NK-92 treated with Interleukin-12 subunit alpha and Interleukin-12 subunit beta, amount 100 ng/mL, for 24 hours (cell line): Measurements from ENCODE around the gene SDCBP2.

Source experiments
- DNase-seq: peaks from one replicate; lab custom pipeline; 2025; lab: John Stamatoyannopoulos, UW

Gene SDCBP2

DNA sequence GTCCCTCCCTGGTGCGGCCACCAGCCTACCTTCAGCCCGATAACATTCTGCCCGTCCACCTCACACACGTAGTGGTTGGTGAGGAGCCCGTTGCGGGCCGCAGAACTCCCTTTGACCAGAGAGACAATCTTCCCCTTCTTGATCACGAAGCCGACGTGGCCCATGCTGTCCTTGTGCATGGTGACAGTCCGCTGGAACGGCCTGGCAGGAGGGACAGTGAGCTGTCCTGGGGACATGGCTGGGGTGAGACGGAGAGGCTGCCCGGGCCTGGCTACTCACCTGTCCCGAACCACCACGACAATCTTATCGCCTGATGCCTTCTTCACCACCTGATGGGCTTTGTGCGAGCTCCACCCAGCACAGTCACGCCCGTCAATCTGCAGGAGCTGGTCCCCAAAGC is 16.6 kb downstream of the SDCBP2 start:
- no peak for DNase-seq

DNA sequence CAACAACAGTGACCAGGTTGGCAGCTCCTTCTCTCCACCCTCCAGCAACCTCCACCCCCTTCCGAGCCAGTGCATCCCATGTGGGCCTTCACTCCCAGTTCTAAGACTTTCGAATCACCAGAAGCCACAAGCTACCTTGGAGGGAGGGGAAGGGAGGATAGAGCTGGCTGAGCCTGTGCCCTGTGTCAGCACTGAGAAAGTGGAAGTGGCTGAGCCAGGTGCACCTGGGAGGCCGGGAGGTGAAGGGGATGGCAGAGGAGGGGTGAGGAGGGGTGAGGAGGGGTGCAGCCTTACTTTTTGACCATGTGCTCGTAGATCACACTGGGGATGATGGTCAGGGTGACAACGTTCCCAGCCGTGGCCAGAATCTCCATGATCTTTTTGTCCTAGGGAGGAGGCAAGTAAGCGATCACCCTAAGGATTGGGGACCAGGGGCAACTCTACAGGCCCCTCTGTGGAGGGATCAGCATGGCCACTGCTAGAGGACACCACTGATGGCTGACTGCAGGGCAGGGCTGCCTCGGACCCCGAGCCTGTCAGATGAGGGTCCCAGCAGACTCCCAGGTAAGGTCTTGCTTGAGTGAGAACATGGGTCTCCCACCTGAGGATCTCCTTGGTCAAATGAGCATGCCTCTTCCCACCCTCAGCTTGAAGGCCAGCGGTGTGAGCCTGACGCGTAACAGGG is 18.3 kb downstream of the SDCBP2 start:
- no peak for DNase-seq

DNA sequence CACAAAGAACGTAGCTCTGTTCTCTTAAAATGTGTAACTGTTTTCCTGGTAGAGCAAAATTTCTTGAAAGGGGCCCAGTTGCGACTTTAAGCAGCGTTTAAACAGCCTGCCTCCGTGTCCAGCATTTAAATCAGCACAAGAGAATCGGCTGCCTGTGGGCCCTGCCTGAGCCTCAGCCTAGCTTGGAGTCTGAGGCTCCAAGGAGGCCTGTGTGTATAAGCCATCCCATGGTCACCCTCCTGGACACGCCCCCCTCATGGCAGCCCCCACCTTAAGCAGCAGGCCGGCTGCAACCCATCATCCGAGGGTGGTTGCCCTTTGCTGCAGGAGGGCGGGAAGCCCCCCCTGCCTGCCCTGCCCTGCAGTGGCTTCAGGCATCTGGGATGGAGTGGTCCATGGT is 18.9 kb downstream of the SDCBP2 start:
- DNase-seq: no peak

DNA sequence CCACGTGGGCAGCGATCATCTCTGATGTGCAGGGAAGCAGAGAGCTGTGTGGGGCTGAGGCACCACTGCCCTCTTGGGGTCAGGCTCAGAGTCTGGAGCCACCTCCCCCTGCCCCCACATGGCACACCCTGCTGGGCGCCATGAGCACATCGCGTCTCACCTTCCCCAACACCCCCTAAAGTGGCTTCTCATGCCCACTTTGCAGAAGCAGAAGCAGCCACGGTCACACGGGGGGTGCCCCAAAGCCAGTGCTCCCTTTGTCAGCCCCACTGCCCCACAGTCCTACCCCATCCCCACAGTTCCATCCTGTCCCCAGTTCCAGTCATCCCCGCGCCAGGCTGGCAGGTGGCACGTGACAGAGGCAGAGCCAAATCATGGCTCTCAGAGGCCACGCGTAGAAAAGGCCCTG is 19.5 kb downstream of the SDCBP2 start:
- DNase-seq: no peak

DNA sequence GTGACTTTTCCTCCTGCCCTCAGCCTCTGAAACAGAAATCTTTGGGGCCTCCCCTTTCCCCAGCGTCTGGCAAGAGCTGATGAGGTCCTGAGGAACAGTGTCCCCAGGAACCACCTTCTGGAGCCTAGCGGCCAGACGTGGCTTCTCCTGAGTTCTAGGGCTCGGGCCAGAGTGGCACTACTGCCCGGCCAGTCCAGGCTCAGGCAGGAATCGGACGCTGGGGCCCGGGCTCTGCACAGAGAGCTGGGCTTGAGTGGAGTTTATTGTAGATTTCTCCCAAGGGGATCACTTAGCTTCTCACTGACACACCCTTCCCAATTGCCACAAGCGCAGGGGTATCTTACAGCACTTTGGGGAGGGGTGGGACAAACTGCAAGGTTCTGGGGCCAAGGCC is 20.2 kb downstream of the SDCBP2 start:
- no peak for DNase-seq

DNA sequence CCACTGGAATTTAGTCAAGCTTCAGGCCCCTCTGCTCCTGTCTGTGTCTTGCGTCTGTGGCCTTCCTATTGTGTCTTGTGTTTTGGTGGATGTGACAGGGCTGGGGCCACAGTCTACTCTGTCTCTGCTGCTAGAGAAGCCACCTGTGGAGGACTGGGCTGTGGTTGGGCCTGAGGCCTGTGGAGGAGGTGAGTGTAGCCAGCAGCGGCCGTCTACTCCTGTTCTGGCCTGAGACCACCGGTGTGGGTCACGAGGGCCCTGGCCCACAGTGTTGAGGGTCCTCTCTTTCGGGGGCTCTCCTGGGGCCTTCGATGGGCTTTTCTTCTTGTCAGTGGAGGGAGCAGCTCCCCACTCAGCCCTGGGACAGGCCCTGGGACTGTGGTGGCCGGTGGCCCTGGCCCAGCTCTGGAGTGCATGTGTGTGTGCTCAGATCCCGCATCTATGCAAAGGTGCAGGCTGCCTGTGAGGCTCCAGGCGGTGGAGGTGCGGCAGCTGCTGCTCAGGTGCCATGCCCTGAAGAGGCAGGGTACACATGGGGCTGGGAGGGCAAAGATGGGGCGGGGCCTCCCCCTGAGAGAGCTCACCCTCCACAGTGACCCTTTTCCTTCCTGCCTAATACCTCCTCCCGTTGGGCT is 20.8 kb downstream of the SDCBP2 start:
- DNase-seq: no peak

DNA sequence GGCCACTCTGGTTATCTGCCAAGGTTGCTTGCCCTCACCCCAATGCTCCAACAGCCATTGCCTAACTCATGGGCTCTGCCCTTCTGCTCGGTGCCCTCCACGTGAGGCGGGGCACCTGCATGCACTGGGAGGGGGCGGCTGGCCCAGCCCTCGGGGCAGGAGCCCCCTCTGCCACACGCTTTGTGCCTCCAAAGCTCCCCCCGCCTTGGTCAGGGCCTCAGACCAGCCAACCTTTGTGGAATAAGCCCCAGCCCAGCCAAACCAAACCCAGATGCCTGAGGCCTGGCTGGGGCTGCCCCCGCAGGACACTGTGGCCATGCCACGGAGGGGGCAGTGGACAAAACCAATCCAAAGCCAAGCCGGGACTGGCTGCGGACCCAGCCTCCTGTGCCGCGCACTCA is 21.4 kb downstream of the SDCBP2 start:
- no peak for DNase-seq

DNA sequence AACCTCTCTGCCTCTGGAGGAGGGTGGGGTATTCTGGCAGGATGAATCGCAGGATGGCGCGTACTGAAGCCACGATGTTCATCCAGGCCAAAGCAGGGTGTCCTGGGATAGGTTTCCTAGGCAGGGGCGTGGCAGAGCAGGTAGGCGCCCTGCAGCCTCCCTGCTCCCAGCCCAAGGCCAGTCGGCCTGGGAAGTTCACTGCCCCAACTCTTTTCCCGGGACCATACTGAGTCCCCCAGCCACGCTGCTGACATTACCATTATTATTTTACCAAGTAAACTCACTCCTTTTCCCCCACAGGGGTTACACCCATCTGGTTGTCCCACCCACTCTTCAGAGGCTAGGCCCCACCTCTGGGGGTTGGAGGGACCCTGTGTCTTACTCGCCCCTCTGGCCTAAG is 21.8 kb downstream of the SDCBP2 start:
- DNase-seq: no peak

DNA sequence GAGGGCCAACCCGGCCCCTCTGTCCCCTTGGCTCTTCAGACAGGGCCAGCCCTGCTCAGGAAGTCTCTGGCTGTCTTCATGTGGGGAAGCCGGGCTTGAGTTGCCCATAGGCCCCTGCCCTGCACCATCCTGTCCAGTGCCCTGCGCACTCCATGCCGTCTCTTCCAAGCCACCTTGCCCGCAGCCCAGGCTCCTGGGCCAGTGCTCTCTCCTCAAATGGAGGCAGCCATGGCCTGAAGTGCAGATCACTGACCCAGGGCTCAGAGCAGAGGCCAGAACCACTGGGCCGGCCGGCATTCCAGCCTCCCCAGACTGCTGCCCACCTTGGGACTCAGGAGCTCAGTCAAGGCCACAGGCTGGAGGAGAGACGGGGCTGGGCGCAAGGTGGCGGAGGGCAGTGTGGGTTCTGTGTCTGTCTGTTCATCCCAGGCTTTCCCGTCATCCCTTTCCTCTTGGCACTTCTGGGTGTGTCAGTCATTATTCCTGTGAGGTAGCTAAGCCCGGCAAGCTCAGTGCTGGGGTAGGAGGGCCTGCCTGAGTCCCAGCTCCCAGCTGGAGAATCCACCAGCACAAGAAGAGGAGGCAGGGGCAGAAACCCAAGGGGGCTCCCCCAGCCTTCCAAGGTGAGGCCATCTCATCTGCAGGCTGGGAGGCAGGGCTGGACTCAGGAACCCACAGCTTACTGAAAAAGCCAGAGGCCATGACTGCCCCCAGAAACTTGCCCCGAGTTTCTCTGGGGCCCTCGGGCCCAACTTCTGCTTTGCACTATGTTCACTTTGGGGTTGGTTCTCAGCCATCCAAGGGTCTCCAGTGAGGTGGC is 22.4 kb downstream of the SDCBP2 start:
- DNase-seq: no peak

DNA sequence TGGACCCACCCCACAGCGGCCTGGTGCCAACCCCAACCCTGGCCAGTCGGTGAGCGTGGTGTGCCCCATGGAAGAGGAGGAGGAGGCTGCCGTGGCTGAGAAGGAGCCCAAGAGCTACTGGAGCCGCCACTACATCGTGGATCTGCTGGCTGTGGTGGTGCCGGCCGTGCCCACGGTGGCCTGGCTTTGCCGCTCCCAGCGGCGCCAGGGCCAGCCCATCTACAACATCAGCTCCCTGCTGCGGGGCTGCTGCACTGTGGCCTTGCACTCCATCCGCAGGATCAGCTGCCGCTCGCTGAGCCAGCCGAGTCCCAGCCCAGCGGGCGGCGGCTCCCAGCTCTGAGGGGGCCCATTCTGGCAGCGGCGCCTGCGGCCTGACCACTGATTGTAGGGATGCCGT is 23.2 kb downstream of the SDCBP2 start:
- DNase-seq: no peak

DNA sequence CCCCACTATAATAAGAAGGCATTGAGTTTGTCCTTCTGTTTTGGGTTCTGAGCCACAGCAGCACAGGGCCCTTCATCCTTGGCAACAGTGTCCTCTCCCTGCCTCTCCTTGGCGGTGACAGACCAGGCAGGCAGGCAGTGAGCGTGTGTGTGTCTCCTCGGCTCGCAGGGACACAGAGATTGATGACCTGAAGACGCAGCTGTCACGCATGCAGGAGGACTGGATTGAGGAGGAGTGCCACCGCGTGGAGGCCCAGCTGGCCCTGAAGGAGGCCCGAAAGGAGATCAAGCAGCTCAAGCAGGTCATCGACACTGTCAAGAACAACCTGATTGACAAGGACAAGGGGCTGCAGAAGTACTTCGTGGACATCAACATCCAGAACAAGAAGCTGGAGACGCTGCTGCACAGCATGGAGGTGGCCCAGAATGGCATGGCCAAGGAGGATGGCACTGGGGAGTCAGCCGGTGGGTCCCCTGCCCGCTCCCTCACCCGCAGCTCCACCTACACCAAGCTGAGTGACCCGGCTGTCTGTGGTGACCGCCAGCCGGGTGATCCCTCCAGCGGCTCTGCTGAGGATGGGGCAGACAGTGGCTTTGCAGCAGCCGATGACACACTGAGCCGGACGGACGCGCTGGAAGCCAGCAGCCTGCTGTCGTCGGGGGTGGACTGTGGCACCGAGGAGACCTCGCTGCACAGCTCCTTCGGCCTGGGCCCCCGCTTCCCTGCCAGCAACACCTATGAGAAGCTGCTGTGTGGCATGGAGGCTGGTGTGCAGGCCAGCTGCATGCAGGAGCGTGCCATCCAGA is 24.0 kb downstream of the SDCBP2 start:
- DNase-seq: no peak

DNA sequence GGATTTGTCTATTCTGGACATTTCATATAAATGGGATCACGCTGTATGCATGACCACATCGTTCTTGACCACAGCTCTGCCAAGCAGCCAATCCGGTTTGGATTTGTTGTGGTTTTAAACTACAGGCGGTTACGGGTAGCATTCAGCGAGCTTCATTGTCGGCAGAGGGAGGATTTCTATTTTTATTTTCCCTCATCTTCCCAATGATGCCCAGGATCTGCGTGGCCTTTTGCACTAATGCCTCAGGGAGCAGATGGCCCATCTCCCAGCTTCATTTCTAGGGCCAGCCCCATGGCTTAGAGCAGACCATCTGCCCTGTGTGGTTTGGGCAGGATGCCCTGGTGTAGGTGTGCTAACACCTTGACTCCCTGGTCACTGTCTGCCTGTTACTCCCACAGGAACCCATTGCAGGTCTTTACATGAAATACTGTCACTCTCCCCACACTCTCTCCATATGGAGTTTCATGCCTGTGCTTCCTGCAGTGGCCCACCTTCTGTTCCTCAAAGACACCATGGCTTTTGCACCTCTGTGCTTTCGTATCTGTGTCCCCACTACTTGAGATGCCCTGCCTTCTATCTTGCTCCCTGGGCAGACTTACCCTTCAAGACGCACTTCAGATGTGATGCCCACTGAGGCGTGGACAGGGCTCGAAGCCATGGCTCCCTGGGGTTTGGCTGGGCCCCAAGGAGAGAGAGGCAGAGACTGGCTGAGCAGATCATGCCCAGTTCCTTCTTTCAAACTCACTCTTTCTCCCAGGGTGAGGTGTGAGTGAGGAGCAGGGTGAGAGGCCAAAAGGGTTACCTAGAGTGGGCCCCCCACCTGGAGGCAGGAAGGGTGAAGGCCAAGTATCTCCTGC is 26.0 kb downstream of the SDCBP2 start:
- no peak for DNase-seq

DNA sequence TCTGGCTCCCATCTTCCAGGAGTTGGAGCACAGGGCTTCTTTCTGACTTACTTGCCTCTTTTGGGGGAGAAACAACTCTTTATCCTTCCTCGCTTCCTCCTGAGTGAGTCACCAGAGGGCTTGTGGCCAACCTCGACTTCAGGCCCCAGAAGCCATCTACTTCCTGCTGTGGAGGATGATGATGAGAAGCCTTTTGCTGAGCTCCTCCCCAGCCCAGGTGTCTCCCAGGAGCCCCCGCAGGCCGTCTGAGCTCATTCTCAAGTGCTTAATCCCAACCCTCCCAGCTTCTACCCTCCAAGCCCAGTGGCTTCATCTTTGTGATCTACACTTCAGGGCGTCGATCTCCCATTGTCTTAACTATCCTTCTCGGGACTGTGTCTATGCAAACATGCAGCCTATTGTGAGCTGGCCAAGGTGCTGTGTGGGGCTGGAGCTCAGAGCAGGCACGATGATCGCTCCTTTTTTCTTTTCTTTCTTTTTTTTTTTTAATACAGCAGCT is 27.9 kb downstream of the SDCBP2 start:
- peak; percentile 58 for DNase-seq

DNA sequence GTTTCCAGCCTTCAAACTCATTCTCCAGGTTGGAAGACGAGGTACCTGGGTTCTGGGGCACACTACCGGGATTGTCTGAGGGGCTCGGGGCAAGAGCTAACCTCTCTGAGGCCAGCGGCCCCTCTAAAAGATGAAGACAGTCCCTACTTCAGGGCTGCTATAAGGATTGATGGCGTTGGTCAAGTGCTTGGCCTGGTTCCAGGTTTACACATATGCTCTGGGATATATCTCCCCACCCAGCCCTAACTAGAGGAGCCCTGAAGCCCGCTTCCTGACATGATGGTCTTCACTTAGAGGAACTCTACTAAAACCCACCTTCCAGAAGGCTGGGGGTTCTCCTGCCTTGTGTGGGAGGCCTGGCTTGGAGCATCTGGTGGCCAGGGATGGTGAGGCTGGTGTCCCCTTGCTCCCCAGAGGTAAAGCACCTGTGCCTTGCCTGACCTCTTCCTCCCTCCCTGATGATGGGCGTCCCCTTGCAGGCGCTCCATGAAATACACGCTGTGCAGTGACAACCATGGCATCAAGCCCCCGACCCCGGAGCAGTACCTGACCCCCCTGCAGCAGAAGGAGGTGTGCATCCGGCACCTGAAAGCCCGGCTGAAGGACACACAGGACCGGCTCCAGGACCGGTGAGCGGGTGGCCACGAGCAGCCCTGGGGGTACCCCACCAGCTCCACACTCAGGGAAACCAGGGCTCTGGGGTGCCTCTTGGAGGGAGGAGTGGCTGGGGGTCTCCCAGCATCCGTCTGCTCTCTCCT is 28.7 kb downstream of the SDCBP2 start:
- DNase-seq: no peak

DNA sequence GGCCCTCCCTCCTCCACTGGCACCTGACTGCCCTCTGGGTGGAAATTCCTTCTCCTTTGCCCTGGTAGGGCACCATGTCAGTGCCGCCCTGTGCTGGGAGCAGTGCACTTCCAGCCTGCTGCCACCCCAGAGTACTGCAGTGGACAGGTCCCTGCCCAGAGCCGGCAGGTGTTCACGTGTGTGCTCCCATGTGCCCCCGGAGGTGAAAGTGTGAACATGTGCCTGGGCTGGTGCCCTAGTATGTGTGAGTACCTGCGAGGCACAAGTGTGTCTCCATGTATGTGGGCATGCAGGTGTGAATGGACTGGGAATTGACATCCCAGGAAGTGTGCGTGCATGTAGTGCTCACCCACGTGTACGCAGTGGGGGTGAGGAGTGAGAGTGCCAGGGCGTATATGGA is 29.4 kb downstream of the SDCBP2 start:
- no peak for DNase-seq

DNA sequence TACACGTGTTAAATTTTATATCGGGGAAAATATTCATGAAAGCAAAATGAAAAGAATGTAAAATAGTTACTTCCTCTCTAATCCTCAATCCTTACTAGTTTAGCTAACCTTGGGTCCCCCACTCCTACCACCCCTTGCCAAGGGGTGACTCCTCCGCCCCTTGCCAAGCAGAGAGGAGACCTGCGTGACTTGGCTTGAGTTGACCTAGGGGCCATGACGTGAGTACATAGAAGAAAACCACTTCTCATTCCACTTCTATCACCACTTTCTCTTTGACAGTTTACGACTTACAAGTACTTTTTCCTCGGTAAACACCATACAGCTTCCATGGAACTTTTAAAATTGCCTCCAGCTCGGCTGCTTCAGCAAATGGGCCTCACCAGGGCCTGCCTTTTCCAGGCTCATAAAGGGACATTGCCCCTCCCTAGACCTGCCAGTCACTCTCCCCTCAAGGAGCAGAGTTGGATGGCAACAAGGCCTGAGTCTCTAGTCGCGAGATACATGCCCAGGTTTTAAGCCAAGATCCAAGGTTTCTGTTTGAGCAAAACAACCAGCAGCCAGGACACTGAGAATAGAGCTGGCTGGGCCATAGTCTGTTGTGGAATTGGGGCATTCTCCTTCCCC is 29.9 kb downstream of the SDCBP2 start:
- DNase-seq: no peak

DNA sequence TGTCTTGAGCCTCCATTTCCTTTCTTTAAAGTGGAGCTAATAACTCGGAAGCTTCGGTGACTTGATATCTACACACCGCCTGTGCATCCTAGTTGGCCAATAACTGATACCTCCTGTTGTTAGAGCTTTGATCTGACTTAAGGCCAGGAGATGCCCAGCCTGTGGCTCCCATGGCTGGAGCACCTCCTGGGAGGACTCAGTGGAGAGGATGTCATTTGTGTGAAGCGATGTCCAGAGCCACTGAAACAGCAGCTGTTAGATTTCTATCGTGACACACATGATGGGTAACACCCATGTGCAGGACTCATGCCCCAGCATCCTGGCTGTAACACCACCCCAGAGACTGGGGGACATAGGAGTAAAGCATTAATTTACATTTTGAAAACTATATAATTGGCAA is 30.8 kb downstream of the SDCBP2 start:
- DNase-seq: no peak

DNA sequence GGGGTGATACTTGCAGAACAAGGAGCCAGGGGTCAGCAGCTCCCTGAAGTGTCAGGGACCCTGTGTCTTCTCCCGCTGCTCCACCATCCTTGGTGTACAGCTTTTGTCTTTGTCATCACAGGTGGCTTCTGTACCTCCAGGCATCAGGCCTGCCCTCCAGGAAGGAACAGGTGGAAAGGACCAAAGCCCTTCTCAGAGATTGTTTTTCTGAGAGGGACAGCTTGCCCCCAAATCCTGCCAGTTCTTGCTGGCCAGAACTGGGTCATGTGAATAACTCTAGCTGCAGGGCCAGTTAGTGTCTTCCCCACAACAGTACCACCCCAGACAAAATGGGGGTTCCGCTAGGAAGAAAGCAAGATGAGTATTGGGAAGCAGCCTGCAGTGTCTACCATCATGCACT is 31.5 kb downstream of the SDCBP2 start:
- DNase-seq: no peak

DNA sequence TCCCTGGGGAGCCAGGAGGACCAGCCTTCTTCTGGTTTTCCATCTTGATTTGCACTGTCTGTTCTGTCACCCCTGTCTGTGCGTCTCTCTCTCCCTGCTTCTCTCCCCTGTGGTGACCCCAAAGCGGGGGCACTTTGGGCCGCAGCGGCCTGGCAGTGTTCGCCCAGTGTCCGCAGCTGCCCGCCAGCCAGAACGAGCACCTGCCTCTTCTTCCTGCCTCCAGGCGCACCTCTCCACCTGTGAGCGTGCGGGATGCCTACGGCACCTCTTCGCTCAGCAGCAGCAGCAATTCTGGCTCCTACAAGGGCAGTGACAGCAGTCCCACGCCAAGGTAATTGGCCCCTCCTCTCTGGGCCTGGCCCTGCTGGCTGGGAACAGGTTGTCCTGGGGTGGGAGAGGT is 32.0 kb downstream of the SDCBP2 start:
- no peak for DNase-seq

DNA sequence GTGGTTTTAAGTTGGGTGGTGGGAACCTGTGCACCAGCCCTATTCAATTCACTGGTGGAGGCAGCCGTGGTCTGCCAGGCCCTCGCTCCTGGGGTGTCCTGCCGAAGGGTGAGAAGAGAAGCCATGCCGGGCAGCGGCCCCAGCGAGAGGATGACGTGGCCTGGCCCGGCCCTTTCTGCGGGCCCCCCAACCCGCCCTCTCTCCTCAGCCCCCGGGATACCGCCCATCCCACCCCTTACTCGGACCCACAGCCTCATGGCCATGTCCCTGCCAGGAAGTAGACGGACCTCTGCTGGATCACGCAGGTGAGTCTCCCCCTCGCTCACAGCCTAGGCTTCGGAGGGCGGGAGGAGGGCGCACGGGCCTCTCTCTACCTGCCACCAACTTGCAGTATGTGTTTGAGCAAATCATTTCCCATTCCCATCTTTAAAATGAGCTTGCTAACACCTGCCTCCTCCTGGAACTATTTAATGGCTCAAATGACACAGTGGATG is 32.8 kb downstream of the SDCBP2 start:
- DNase-seq: no peak
